NCI-H748 (cell line): Measurements from ENCODE around the gene PTGER4.
"Not testable (repeated sequence)": the region's sequence is repeated elsewhere in the genome, so short reads cannot be mapped to it uniquely, and the experiment has no call there.

Experiments used
- DNase-seq: peaks from one replicate; lab custom pipeline; 2025; ENCODE audit not compliant: unreplicated experiment; lab: John Stamatoyannopoulos, UW

Gene PTGER4

GRCh38 chr5:40679913-40680681, at the start of gene PTGER4:
Gene PTGER4, plus strand, starts transcription at chr5:40679915. Its CDS starts 1,079 bp downstream, at chr5:40680994.
- no peak for DNase-seq

GRCh38 chr5:40630126-40630525, 49.6 kb upstream of the PTGER4 start:
- DNase-seq, result no peak

GRCh38 chr5:40631236-40631635, 48.5 kb upstream of the PTGER4 start:
- no peak for DNase-seq

- peak; percentile 74 for DNase-seq
Measured at GRCh38 chr5:40634154-40634553, 45.6 kb upstream of the PTGER4 start.

GRCh38 chr5:40634593-40634992, 45.1 kb upstream of the PTGER4 start:
- no peak for DNase-seq

- DNase-seq, result not testable (repeated sequence)
Measured at GRCh38 chr5:40639531-40639930, 40.2 kb upstream of the PTGER4 start.

GRCh38 chr5:40646266-40646665, 33.4 kb upstream of the PTGER4 start:
- DNase-seq, result peak; percentile 93

GRCh38 chr5:40648150-40648549, 31.6 kb upstream of the PTGER4 start:
- DNase-seq, result no peak

- DNase-seq, result no peak
Measured at GRCh38 chr5:40649463-40650030, 30.2 kb upstream of the PTGER4 start.

GRCh38 chr5:40651201-40651600, 28.5 kb upstream of the PTGER4 start:
- no peak for DNase-seq

- peak; percentile 87 for DNase-seq
Measured at GRCh38 chr5:40652441-40653220, 27.1 kb upstream of the PTGER4 start.

GRCh38 chr5:40653221-40654022, 26.3 kb upstream of the PTGER4 start:
- DNase-seq, result no peak

GRCh38 chr5:40654377-40654991, 25.2 kb upstream of the PTGER4 start:
- no peak for DNase-seq

GRCh38 chr5:40655138-40655537, 24.6 kb upstream of the PTGER4 start:
- DNase-seq, result peak; percentile 34

GRCh38 chr5:40656091-40656490, 23.6 kb upstream of the PTGER4 start:
- DNase-seq, result not testable (repeated sequence)

GRCh38 chr5:40656766-40657165, 22.9 kb upstream of the PTGER4 start:
- no peak for DNase-seq

- DNase-seq, result no peak
Measured at GRCh38 chr5:40660751-40661150, 19.0 kb upstream of the PTGER4 start.

GRCh38 chr5:40665635-40666298, 13.9 kb upstream of the PTGER4 start:
- DNase-seq, result no peak

- no peak for DNase-seq
Measured at GRCh38 chr5:40666657-40667056, 13.1 kb upstream of the PTGER4 start.

- DNase-seq, result no peak
Measured at GRCh38 chr5:40667161-40667663, 12.5 kb upstream of the PTGER4 start.
